ENCODE results near the gene PLXNA2. TPM values are rescaled to one million over a fixed set of nuclear protein-coding genes. Genes with fewer than 3 reads are reported as not detected.

Gene PLXNA2
- total and polyA plus RNA-seq, 2 of the 4 experiments (the other 2 are of a cell fraction), result 0.72 to 1.1 TPM

- H2AK5ac ChIP-seq (ENCODE audit: low read depth, low read length), result no peak overlapping the region
- no peak overlapping the region for H2BK5ac ChIP-seq (ENCODE audit: low read depth, low read length, poor library complexity, severe bottlenecking)
- BruUV-seq (replicated peaks), result no TSS peak
- H3K79me1 ChIP-seq (ENCODE audit: low read depth in 1 of 2, low read length in 2 of 2), result no peaks in the 10 kb centered on the region
- H2BK120ac ChIP-seq (ENCODE audit: low read depth, low read length), result no peak overlapping the region
- dilution Hi-C loops (cut with HindIII; ENCODE audit: low sequenced_read_pairs, unreplicated experiment), result no loop called here
- ChIA-PET POLR2A (ENCODE audit: unreplicated experiment) (no interaction called here), CTCF (interaction anchor here (1.0 kb wide), 1 partner anchor 252 kb away, joined by 4 read pairs; no protein-coding TSS in a partner anchor)
- no peak overlapping the region for H2AK9ac ChIP-seq (replicated peaks; ENCODE audit: low read depth, low read length, poor library complexity)
- TF ChIP-seq BHLHE40 (IDR thresholded peaks at IDR 0.05; ENCODE audit: low read depth, low read length) (no peak), MAFK (IDR thresholded peaks at IDR 0.05; ENCODE audit: low read depth, low read length) (no peak), CEBPB (IDR thresholded peaks at IDR 0.05; ENCODE audit: low read depth, low read length) (no peak), MAZ (IDR thresholded peaks at IDR 0.05; ENCODE audit: borderline replicate concordance, low read depth, low read length) (no peak), RCOR1 (IDR thresholded peaks at IDR 0.05; ENCODE audit: insufficient replicate concordance, low read length) (no peak), ELK1 (IDR thresholded peaks at IDR 0.05; ENCODE audit: borderline replicate concordance, low read depth, low read length) (no peak), MXI1 (IDR thresholded peaks at IDR 0.05; ENCODE audit: borderline replicate concordance, low read depth, low read length) (no peak), CTCF (conservative IDR thresholded peaks at IDR 0.05; ENCODE audit: low read depth, low read length) (no peak), RFX5 (IDR thresholded peaks at IDR 0.05; ENCODE audit: low read depth, low read length) (no peak), NFE2L2 (IDR thresholded peaks at IDR 0.05; ENCODE audit: low read depth, low read length) (no peak), RAD21 (IDR thresholded peaks at IDR 0.05; ENCODE audit: low read length) (no peak), SMC3 (IDR thresholded peaks at IDR 0.05; ENCODE audit: low read depth, low read length) (no peak), FOS (IDR thresholded peaks at IDR 0.05; ENCODE audit: low read depth, low read length) (no peak), CHD1 (IDR thresholded peaks at IDR 0.05; ENCODE audit: low read depth, low read length) (no peak), USF2 (IDR thresholded peaks at IDR 0.05; ENCODE audit: low read depth, low read length) (no peak), POLR2A (IDR thresholded peaks at IDR 0.05; ENCODE audit: low read depth, low read length) (no peak)
- no peak overlapping the region for H3K4me3 ChIP-seq (ENCODE audit: insufficient read depth, low read depth, low read length)
- no peak overlapping the region for H3K18ac ChIP-seq (ENCODE audit: low read depth, low read length)
- H4K5ac ChIP-seq (ENCODE audit: low read depth, low read length), result no peak overlapping the region
- in situ Hi-C loops (cut with MboI; ENCODE audit: low sequenced_read_pairs), result no loop called here
- no peak overlapping the region for H3K4me2 ChIP-seq (ENCODE audit: low read depth, low read length)
- no peak overlapping the region for H4K8ac ChIP-seq (ENCODE audit: low read depth in 2 of 2, low read length in 2 of 2)
- H3K9ac ChIP-seq (ENCODE audit: low read depth, low read length), result no peak overlapping the region
- peaks cover 11% of the 10 kb centered on the region for H3K27me3 ChIP-seq (ENCODE audit: control insufficient read depth, insufficient read depth, low read length)
- H3K9me3 ChIP-seq (ENCODE audit: control insufficient read depth, insufficient read depth, low read length), result no peaks in the 10 kb centered on the region
- intact Hi-C loops (cut with micrococcal nuclease), result no loop called here
- no peak overlapping the region for H4K91ac ChIP-seq (ENCODE audit: insufficient read depth, low read depth, low read length)
- no peak overlapping the region for H3K23ac ChIP-seq (ENCODE audit: low read depth, low read length)
- no CpG with 5 or more reads among the region's 5 CpGs for WGBS, 2 experiments (ENCODE audit: extremely low coverage in 2 of 2, insufficient read length in 1 of 2)
- no peak for ATAC-seq (ENCODE audit: low read depth)
- DNase-seq, result no peak
- H3K4ac ChIP-seq (ENCODE audit: low read depth, low read length), result no peak overlapping the region
- no peak overlapping the region for H3K27ac ChIP-seq (ENCODE audit: insufficient read depth, low read length)
- no peak overlapping the region for H3K14ac ChIP-seq (replicated peaks; ENCODE audit: low read depth, low read length)
- no peak overlapping the region for H2BK20ac ChIP-seq (ENCODE audit: low read depth, low read length)
- H2BK15ac ChIP-seq (ENCODE audit: low read depth, low read length), result no peak overlapping the region
- no peaks in the 10 kb centered on the region for H3K9me1 ChIP-seq (ENCODE audit: insufficient read depth, low read length)
- no peaks in the 10 kb centered on the region for H4K20me1 ChIP-seq (ENCODE audit: insufficient read depth, low read length)
- H3K4me1 ChIP-seq (ENCODE audit: control insufficient read depth, insufficient read depth, low read length), result no peaks in the 10 kb centered on the region
- no peaks in the 10 kb centered on the region for H3K36me3 ChIP-seq (ENCODE audit: control insufficient read depth, insufficient read depth, low read length)
- no peak overlapping the region for H3K56ac ChIP-seq (ENCODE audit: extremely low read depth, insufficient read depth, low read length)
- no peak overlapping the region for H2AFZ ChIP-seq (replicated peaks; ENCODE audit: low read length, poor library complexity)
Measured at GRCh38 chr1:207992677-207993236, 251.4 kb downstream of the PLXNA2 start.
